Gastrocnemius medialis (tissue), 4 donors: ENCODE results near the gene FXN. TPM values are rescaled to one million over a fixed set of nuclear protein-coding genes. Genes with fewer than 3 reads are reported as not detected.

Experiments used
- ATAC-seq, 2 donors: fragments of 150-250 bp; one replicate each; pipeline ENCODE4 v1.9.1; 2016
- DNase-seq, 2 donors: peaks; one replicate each; pipeline ENCODE4 v3.0.0-alpha.2; 2019
- H3K27ac ChIP-seq, 4 donors: fragments of 200-600 bp; sonication (generic); 1 replicate in 1 of 4; 2 replicates in 3 of 4; pipeline ENCODE4 v1.5.1; 2016 to 2018; ENCODE audit warnings: mild to moderate bottlenecking in 2 of 4, moderate library complexity in 1 of 4
- H3K27me3 ChIP-seq, 3 donors: fragments of 200-600 bp; sonication (generic) in 2 of 3; 1 replicate in 1 of 3; 2 replicates in 2 of 3; pipeline versions ENCODE4 v1.5.1 to v1.6.0; 2016 to 2019; ENCODE audit warnings: mild to moderate bottlenecking in 1 of 3, moderate library complexity in 1 of 3
- H3K36me3 ChIP-seq, 2 donors: fragments of 200-600 bp; sonication (generic) in 1 of 2; one replicate each; pipeline ENCODE4 v1.5.1; 2017 to 2018
- H3K4me1 ChIP-seq, 2 donors: fragments of 200-600 bp; sonication (generic) in 1 of 2; one replicate each; pipeline ENCODE4 v1.5.1; 2016 to 2017; ENCODE audit warnings: mild to moderate bottlenecking in 2 of 2
- H3K4me3 ChIP-seq, 4 donors: fragments of 200-600 bp; sonication (generic) in 3 of 4; 1 replicate in 1 of 4; 2 replicates in 3 of 4; pipeline ENCODE4 v1.5.1; 2016 to 2019; ENCODE audit warnings: mild to moderate bottlenecking in 2 of 4
- H3K9me3 ChIP-seq, 3 donors: fragments of 200-600 bp; sonication (generic) in 2 of 3; 1 replicate in 1 of 3; 2 replicates in 2 of 3; pipeline ENCODE4 v1.5.1; 2016 to 2019
- POLR2A ChIP-seq, 2 donors: fragments of 450-650 bp; IDR thresholded peaks; one replicate each; pipeline ENCODE4 v1.6.1; 2017; ENCODE audit warnings: antibody characterized with exemption in 2 of 2, mild to moderate bottlenecking in 2 of 2, moderate library complexity in 2 of 2
- in situ Hi-C, 4 donors: fragments of 200-750 bp; cut with MboI; loops; one replicate each; pipeline versions ENCODE4 v1.15.0 to v1.8.0; 2017; ENCODE audit warnings: low sequenced_read_pairs in 4 of 4
- intact Hi-C: fragments of 100-400 bp; cut with DNase I; formaldehyde crosslinking; loops from one replicate; pipeline ENCODE4 v1.15.1; 2023; ENCODE audit warnings: low total_unique reads
- total RNA-seq, 4 donors: library from RNA; depleted of rRNA; stranded (reverse); fragments of >200 nt; gene quantifications; one replicate each; pipeline versions ENCODE4 v1.1.0 to v1.2.3, GENCODE V29; 2016
- TF ChIP-seq, protein P1 (sequence below), 5 experiments: fragments of 450-650 bp in 3 of 5; fragments of 200-600 bp in 2 of 5; sonication (generic) in 2 of 5; IDR thresholded peaks in 4 of 5; conservative IDR thresholded peaks in 1 of 5; 1 replicate in 4 of 5; 2 replicates in 1 of 5; pipeline ENCODE4 v1.5.1; 2016 to 2019; ENCODE audit warnings: antibody characterized with exemption in 5 of 5, mild to moderate bottlenecking in 3 of 5, moderate library complexity in 3 of 5

FXN gene
- total RNA-seq, 4 donors from 2014 or later: 5.5 to 23.4 (median 14.0) TPM

DNA sequence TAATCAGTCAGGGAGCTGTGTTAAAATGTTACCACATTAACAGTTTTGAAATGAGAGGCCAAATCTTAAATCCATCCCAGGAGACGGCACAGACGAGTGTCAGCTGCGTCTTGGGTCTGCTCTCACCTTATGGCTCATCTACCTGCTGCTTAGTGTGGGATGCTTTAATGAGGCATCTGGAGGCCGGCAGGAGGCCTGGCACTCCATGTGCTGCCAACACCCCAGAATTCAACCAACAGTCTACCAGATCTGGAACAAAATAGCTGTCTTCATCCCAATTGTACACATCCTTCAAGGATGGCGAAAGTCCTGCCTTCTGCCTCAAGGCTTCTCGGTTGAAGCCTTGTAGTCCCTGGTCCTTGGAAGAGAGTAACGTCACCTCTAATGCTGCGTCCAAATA is 33.6 kb upstream of the FXN start:
- intact Hi-C loops: no loop called here

DNA sequence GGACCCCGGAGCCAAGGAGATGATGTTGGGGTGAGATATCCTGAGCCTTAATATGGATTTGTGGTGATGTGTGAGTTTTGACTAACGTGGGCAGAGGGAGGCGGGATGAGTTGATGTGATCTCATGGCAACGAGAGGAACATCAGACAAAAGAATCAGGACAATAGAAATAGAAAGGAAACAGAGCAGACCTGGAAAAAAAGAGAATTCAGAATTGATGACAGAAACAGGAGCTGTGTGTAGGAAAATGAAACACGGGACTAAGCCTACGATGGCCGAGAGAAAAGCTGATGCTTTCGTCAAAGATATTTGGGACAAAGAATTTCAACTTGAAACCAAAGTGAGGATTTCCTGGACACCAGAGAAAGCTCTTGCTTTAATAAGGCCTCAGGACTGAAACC is 32.5 kb upstream of the FXN start:
- intact Hi-C loops: no loop called here
- no peak for TF ChIP-seq POLR2A (IDR thresholded peaks at IDR 0.05)
- TF ChIP-seq, protein P1, sequence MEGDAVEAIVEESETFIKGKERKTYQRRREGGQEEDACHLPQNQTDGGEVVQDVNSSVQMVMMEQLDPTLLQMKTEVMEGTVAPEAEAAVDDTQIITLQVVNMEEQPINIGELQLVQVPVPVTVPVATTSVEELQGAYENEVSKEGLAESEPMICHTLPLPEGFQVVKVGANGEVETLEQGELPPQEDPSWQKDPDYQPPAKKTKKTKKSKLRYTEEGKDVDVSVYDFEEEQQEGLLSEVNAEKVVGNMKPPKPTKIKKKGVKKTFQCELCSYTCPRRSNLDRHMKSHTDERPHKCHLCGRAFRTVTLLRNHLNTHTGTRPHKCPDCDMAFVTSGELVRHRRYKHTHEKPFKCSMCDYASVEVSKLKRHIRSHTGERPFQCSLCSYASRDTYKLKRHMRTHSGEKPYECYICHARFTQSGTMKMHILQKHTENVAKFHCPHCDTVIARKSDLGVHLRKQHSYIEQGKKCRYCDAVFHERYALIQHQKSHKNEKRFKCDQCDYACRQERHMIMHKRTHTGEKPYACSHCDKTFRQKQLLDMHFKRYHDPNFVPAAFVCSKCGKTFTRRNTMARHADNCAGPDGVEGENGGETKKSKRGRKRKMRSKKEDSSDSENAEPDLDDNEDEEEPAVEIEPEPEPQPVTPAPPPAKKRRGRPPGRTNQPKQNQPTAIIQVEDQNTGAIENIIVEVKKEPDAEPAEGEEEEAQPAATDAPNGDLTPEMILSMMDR (IDR thresholded peaks at IDR 0.05 in 4 of 5, conservative IDR thresholded peaks at IDR 0.05 in 1 of 5): no peak
- in situ Hi-C loops: loop anchor here in 2 of 4 donors (5.0 to 10.0 kb wide), 2 partner anchors 418 to 421 kb away; no protein-coding TSS in a partner anchor
- Histone ChIP-seq H3K4me3 (no peak overlapping the region), H3K36me3 (no peaks in the 10 kb centered on the region), H3K4me1 (no peaks in the 10 kb centered on the region), H3K27ac (no peak overlapping the region), H3K27me3 (no peaks in the 10 kb centered on the region), H3K9me3 (no peaks in the 10 kb centered on the region)
- ATAC-seq (no peak), DNase-seq (no peak)

More for the DNA sequence above, 33.6 kb upstream of the FXN start:
- Histone ChIP-seq H3K36me3 (no peaks in the 10 kb centered on the region), H3K27ac (no peak overlapping the region), H3K27me3 (no peaks in the 10 kb centered on the region), H3K4me1 (no peaks in the 10 kb centered on the region), H3K4me3 (no peak overlapping the region), H3K9me3 (no peaks in the 10 kb centered on the region)
- TF ChIP-seq, protein P1 (IDR thresholded peaks at IDR 0.05 in 4 of 5, conservative IDR thresholded peaks at IDR 0.05 in 1 of 5): no peak
- no peak for TF ChIP-seq POLR2A (IDR thresholded peaks at IDR 0.05)
- in situ Hi-C loops: loop anchor here in 2 of 4 donors (5.0 to 10.0 kb wide), 2 partner anchors 417 to 420 kb away; no protein-coding TSS in a partner anchor
- ATAC-seq (no peak), DNase-seq (no peak)

DNA sequence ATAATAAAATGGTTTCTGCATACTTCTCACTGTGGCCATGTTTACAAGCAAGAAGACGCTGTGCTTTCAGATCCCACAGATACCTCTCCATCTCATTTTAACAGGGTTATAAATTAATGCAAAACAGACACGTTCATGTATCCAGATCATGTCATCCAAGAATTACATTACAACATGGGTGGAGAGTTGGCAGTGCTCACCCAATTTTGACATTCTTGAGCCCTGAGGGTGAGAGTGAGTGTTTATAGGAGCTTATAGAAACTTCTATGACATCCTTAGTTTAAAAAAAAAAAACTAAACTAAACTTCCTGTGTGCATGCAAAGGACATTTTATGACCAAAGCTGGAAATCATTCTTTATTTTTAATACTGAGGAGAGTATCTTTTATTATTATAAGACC is 30.7 kb upstream of the FXN start:
- no peaks in the 10 kb centered on the region for H3K27me3 ChIP-seq
- H3K4me3 ChIP-seq: no peak overlapping the region
- no peaks in the 10 kb centered on the region for H3K4me1 ChIP-seq
- no peaks in the 10 kb centered on the region for H3K9me3 ChIP-seq
- no peak for ATAC-seq
- no peaks in the 10 kb centered on the region for H3K36me3 ChIP-seq
- H3K27ac ChIP-seq: no peak overlapping the region
- intact Hi-C loops: no loop called here
- TF ChIP-seq POLR2A (IDR thresholded peaks at IDR 0.05): no peak
- TF ChIP-seq, protein P1 (IDR thresholded peaks at IDR 0.05 in 4 of 5, conservative IDR thresholded peaks at IDR 0.05 in 1 of 5): no peak
- in situ Hi-C loops: loop anchor here in 2 of 4 donors (5.0 to 10.0 kb wide), 2 partner anchors 420 to 423 kb away; no protein-coding TSS in a partner anchor
- no peak for DNase-seq

DNA sequence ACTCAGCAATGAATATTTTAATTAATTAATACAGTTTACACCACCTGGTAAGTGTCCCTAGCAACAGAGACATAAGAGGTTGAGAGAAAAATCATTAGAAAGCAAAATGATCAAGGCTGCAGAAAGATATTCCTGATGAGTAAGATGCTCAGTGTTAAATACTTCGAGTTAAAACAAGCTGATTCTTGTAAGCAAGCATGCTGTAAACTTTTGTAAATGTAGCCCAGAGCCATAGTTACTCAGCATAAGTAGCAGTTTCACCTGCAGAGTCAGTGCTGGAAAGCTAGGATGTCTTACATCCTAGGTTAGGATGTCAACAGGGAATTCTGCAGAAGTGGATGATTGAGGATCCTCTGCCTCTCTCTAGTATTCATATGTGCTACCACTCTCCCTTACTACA is 25.8 kb upstream of the FXN start:
- H3K4me1 ChIP-seq: no peaks in the 10 kb centered on the region
- intact Hi-C loops: no loop called here
- TF ChIP-seq, protein P1 (IDR thresholded peaks at IDR 0.05 in 4 of 5, conservative IDR thresholded peaks at IDR 0.05 in 1 of 5): no peak
- no peak for TF ChIP-seq POLR2A (IDR thresholded peaks at IDR 0.05)
- H3K27ac ChIP-seq: no peak overlapping the region
- H3K9me3 ChIP-seq: no peaks in the 10 kb centered on the region
- H3K4me3 ChIP-seq: no peak overlapping the region
- no peaks in the 10 kb centered on the region for H3K36me3 ChIP-seq
- no peak for ATAC-seq
- DNase-seq: no peak
- in situ Hi-C loops: loop anchor here in 1 of 4 donors (10.0 kb wide), 1 partner anchor 425 kb away; no protein-coding TSS in a partner anchor
- H3K27me3 ChIP-seq: no peaks in the 10 kb centered on the region
